Measurements from ENCODE around the gene PTPRN2.

PTPRN2 gene

GRCh38 chr7:158492367-158492764 is 95.3 kb downstream of the PTPRN2 start:
- DNase-seq (ENCODE audit: low read depth in 1 of 2, low spot score in 1 of 2): no peak

GRCh38 chr7:158491094-158491493 is 96.5 kb downstream of the PTPRN2 start:
- no peak for DNase-seq (ENCODE audit: low read depth in 1 of 2, low spot score in 1 of 2)

GRCh38 chr7:158490171-158490782 is 97.3 kb downstream of the PTPRN2 start:
- DNase-seq (ENCODE audit: low read depth in 1 of 2, low spot score in 1 of 2): no peak

GRCh38 chr7:158489462-158490155 is 98.0 kb downstream of the PTPRN2 start:
- DNase-seq (ENCODE audit: low read depth in 1 of 2, low spot score in 1 of 2): no peak

- no peak for DNase-seq (ENCODE audit: low read depth in 1 of 2, low spot score in 1 of 2)
These were observed 99.2 kb downstream of the PTPRN2 start for GRCh38 chr7:158488181-158488971.

GRCh38 chr7:158487631-158488151 is 99.9 kb downstream of the PTPRN2 start:
- DNase-seq (ENCODE audit: low read depth in 1 of 2, low spot score in 1 of 2): no peak

GRCh38 chr7:158486919-158487318 is 100.7 kb downstream of the PTPRN2 start:
- DNase-seq (ENCODE audit: low read depth in 1 of 2, low spot score in 1 of 2): no peak

- DNase-seq (ENCODE audit: low read depth in 1 of 2, low spot score in 1 of 2): no peak
These were observed 102.7 kb downstream of the PTPRN2 start for GRCh38 chr7:158484801-158485531.

- DNase-seq (ENCODE audit: low read depth in 1 of 2, low spot score in 1 of 2): no peak
These were observed 105.1 kb downstream of the PTPRN2 start for GRCh38 chr7:158482480-158482879.

GRCh38 chr7:158479664-158480025 is 108.0 kb downstream of the PTPRN2 start:
- no peak for DNase-seq (ENCODE audit: low read depth in 1 of 2, low spot score in 1 of 2)

- DNase-seq (ENCODE audit: low read depth in 1 of 2, low spot score in 1 of 2): no peak
These were observed 108.5 kb downstream of the PTPRN2 start for GRCh38 chr7:158479021-158479663.

- DNase-seq (ENCODE audit: low read depth in 1 of 2, low spot score in 1 of 2): no peak
These were observed 109.8 kb downstream of the PTPRN2 start for GRCh38 chr7:158477866-158478265.

GRCh38 chr7:158476331-158476932 is 111.2 kb downstream of the PTPRN2 start:
- no peak for DNase-seq (ENCODE audit: low read depth in 1 of 2, low spot score in 1 of 2)

GRCh38 chr7:158475679-158476052 is 112.0 kb downstream of the PTPRN2 start:
- no peak for DNase-seq (ENCODE audit: low read depth in 1 of 2, low spot score in 1 of 2)

- no peak for DNase-seq (ENCODE audit: low read depth in 1 of 2, low spot score in 1 of 2)
These were observed 112.5 kb downstream of the PTPRN2 start for GRCh38 chr7:158475036-158475678.

GRCh38 chr7:158474488-158474887 is 113.1 kb downstream of the PTPRN2 start:
- no peak for DNase-seq (ENCODE audit: low read depth in 1 of 2, low spot score in 1 of 2)

- no peak for DNase-seq (ENCODE audit: low read depth in 1 of 2, low spot score in 1 of 2)
These were observed 113.7 kb downstream of the PTPRN2 start for GRCh38 chr7:158473946-158474345.

- no peak for DNase-seq (ENCODE audit: low read depth in 1 of 2, low spot score in 1 of 2)
These were observed 114.4 kb downstream of the PTPRN2 start for GRCh38 chr7:158473221-158473620.

GRCh38 chr7:158472596-158472995 is 115.0 kb downstream of the PTPRN2 start:
- no peak for DNase-seq (ENCODE audit: low read depth in 1 of 2, low spot score in 1 of 2)

- DNase-seq (ENCODE audit: low read depth in 1 of 2, low spot score in 1 of 2): no peak
These were observed 115.9 kb downstream of the PTPRN2 start for GRCh38 chr7:158471716-158472115.
